GM18861 (cell line): ENCODE results near the gene SMOC2.

Experiments used
- ATAC-seq: cut with Tn5 transposase; IDR thresholded peaks from one replicate; pipeline ENCODE4 v1.9.1; 2021; ENCODE audit not compliant: unreplicated experiment

SMOC2 gene

DNA sequence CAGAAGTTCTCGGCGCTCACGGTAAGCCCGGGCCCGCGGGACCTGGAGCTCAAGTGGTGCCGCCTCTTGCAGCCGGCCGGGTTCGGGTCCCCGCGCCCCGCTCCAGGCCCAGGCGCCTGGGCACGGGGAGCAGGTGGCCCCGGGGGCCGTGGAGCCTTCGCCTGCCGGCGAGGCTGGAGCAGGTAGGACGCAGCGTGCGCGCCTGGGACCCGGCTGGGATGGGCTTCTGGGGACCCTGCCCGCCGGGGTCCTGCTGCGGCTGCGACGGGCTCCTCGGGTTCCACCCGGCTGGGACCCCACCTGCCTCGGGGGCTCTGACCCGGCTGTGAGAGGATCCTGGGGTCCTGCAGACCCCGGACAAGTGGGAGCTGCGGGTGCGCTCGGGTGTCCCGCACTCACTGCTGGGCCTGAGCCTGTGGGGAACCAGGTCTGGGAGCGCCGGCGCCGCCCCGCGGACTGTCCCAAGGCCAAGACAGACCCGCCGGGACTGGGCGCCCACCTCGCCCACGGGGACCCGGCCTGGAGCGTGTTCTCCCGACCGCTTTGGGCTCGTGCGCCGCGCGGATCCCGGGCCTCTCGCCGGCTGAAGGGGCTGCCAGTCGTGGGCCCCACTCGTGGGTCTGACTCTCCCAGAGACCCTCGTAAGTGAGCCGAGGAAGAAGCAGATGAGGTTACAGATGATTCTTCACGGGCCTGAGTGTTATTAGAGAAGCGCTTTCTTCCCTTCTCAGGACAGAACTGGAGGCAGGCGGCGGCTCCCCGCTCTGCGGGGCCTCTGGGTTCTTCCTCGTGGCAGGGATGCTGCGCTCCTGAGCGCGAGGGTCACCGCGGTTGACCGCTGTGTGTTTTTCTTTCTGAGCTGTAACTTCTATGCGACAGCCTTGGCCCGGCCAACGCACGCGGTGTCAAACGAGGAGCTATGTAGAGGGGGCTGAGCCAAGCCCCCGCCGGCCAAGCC is 729 bp downstream of the SMOC2 start:
- no peak for ATAC-seq

DNA sequence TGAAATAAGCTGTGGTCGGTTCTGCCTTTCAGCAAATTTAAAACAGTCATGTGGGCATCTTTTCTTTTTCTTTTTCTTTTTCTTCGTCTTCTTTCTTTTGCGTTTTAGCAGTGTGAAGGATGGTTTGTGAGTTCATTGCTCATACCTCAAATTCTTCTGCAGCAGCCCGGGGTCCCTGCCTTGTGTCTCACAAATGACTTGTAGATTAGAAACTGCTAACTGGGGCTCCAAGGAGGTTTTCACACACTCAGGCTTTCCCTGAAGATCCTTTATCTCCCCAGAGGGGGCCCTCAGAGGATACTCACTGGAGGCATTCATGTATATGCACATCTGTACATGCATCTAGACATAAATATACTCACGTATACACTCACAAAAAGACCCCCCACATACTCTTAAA is 1.7 kb downstream of the SMOC2 start:
- no peak for ATAC-seq

- no peak for ATAC-seq
Observed at GRCh38 chr6:168447282-168447681, 6.3 kb downstream of the SMOC2 start.

DNA sequence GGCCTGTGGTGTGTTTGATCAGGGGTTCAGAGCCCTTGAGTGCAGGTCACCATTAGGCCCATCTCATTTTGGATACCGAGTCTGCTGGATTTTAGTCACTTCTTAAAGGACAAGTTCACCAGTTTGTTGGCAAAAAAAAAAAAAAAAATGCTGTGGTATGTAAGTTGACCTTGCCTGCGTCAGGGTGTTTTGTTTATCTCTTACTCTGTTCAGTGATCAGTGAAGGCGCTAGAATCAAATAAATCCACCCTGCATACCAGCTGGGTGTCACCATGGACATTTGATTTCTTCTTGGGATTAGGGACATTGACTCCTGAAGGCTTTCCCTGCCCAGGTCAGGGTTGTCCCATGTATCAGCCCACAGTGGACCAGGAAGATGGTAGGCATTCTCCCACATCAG is 6.7 kb downstream of the SMOC2 start:
- no peak for ATAC-seq

GRCh38 chr6:168448243-168448855 is 7.4 kb downstream of the SMOC2 start:
- no peak for ATAC-seq

DNA sequence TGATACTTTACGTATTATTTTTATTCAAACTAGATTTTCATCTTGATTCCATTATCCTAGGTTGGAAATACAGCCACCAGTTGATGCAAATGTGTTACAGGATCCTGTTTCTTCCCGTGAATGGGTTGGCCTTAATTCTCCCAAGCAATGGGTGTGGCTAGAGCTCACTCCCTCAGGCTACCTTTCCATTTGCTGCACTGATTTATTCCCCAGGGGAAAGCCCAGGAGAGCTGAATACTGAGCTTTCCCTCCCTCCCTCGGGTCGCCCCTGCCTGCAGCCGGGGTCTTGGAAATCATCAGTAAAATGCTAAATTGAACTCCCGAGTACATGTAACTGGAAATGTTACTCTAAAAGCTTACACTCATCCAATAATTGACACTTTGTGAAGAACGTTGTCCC is 9.9 kb downstream of the SMOC2 start:
- ATAC-seq: no peak

- ATAC-seq: no peak
Observed at GRCh38 chr6:168451805-168452517, 11.0 kb downstream of the SMOC2 start.

DNA sequence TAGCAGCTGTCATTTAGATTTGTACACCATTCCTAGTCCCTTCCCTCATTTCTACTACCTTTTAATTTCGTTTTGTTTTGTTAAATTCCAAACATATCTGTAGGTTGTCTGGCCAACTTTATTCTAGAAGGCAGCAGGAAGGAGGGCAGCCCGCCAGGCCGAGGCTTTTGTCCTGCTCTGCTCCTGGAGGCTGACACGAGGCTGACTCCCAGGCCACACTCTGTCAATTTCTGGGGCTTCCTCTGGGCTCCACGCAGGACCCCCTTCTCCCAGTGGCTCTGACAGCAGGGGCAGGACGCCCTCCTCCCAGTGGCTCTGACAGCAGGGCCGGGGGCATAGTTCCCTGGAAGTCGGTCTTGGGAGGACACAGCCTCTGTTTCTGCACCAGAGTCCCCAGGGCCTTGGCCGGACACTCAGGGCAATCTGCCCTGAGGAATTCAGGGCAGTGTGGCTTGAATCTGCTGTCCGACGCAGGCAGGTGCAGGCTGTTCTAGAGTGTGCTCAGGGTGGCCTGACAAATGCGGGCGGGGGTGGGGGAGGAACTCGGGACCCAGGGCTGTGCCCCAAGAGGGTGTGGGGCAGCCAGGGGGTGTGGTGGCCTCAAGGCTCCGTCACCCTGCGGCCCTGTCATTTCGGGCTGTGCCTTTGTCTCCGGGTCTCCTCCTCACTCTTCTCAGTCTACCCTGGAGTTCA is 11.8 kb downstream of the SMOC2 start:
- no peak for ATAC-seq

- ATAC-seq: no peak
Observed at GRCh38 chr6:168455847-168456530, 15.0 kb downstream of the SMOC2 start.

DNA sequence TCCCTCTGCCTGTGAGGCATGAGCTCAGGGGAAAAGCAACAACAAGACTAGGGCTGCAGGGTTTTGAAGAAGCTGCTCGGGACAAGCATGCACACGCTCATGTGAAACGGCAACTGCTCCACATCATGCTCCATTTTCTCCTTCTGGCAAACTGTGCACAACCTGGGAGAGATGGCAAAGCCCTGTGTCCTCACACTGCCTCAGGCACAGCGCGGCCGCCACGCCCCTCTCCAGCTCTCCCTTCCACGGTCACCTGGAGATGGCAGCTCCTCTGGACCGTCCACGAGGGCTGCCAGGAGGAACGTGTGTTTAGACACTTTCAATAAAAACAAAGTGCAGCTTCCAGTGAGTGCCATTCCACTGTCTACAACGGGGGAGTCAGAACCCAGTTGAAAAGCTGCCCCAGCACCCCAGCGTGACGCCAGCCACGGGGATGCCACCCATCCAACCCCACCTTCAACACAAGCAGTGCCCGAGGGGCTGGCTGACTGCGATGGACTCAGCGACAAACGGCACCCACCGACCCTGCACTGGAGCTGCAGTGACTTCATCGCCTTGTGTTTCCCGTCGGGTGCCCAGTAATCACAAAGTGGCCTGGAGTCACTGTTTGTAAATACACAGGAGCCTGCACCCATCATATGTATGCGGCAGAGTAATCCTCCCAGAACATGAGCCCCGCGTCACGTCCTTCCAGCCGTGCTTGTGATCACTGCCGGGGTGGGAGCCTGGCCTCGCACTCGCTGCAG is 16.1 kb downstream of the SMOC2 start:
- no peak for ATAC-seq

GRCh38 chr6:168457653-168457934 is 16.6 kb downstream of the SMOC2 start:
- ATAC-seq: no peak

DNA sequence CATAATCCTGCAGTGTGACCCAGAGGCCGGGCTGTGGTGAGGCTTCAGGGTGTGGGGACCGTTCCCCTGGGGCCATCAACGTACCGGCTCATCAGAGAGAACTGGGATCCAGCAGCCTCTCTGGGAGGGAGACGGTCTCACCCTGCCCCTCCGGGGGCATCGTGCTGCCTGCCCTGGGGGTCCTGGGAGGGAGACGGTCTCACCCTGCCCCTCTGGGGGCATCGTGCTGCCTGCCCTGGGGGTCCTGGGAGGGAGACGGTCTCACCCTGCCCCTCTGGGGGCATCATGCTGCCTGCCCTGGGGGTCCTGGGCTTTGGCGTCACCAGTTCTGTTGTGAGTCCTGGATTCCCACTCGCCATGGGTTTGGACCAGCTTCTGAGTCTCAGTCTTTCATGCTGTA is 17.1 kb downstream of the SMOC2 start:
- no peak for ATAC-seq

DNA sequence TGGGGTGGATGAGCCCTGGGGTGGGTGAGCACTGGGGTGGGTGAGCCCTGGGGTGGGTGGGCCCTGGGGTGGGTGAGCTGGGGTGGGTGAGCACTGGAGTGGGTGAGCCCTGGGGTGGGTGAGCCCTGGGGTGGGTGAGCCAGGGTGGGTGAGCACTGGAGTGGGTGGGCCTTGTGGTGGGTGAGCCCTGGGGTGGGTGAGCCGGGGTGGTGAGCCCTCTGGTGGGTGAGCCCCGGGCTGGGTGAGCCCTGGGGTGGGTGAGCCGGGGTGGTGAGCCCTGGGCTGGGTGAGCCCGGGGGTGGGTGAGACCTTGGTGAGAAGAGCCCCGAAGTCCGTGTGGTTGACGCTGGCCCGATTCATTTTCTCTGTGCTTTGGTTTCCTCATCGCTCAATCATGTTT is 18.6 kb downstream of the SMOC2 start:
- no peak for ATAC-seq

- no peak for ATAC-seq
Observed at GRCh38 chr6:168462289-168462853, 21.4 kb downstream of the SMOC2 start.

- ATAC-seq: no peak
Observed at GRCh38 chr6:168464546-168464945, 23.6 kb downstream of the SMOC2 start.

DNA sequence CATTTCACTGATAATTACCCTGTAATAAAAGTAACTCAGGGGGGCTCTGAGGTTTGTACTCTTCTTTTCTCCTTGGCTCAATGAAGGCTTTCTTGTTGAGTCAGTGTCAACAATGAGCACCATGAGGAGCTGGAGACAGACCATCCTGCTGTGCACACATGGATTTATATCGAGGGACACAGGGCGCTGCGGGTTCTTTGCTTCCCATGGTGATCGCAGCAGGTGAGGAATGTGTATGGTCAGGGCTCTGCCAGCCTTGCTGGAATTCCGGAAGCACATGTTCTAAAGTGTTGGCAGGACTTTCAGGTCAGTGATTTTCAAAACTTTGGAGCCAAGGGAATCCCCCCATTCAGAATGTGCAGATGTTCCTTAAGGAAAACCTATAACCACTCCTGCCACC is 27.1 kb downstream of the SMOC2 start:
- ATAC-seq: no peak

DNA sequence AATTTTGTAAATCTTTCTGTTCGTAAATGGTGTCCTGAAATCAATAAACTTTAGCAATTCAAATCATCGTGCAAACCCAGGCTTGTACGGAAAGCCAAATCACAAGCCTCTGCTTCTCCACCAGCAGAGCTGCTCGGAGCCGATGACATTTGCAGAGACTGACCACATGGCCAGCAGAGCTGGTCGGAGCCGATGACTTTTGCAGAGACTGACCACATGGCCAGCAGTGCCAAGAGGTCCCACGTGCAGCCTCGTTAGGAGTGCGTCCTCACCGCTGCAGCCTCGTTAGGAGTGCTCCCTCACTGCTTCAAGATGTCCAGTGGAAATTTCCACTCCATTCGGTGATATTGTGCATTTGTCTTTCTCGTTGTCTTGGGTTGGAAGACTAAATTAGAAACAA is 28.5 kb downstream of the SMOC2 start:
- no peak for ATAC-seq

GRCh38 chr6:168469926-168470325 is 28.9 kb downstream of the SMOC2 start:
- ATAC-seq: no peak

GRCh38 chr6:168472363-168472762 is 31.4 kb downstream of the SMOC2 start:
- ATAC-seq: no peak

DNA sequence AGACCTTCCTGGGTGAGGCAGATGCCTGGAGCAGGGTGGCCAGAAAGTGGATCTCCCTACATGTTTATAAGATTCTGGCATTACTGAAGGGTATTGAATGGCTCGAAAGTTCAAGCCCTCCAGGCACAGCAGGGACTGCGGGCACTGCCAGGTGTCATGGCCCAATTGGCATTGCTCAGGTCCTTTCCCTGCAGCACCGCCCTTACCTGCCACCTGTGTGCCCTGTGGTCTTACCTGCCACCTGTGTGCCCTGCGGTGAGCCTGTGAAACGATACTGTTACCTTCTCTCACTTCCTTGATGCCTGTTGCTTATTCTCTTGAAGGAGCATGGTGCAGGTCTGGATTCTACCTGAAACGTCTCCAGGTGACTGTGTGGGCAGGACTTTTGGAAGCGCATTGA is 32.2 kb downstream of the SMOC2 start:
- no peak for ATAC-seq
